ENCODE measurements around the gene FMO1.
"Not testable (repeated sequence)": the region's sequence is repeated elsewhere in the genome, so short reads cannot be mapped to it uniquely, and the experiment has no call there.

FMO1 gene

GRCh38 chr1:171220581-171221054 is 27.7 kb upstream of the FMO1 start:
- peak; percentile 19 for DNase-seq (ENCODE audit: low read depth)
- H3K4me3 ChIP-seq (ENCODE audit: control insufficient read depth, low read depth, low read length) = no peak overlapping the region

DNA sequence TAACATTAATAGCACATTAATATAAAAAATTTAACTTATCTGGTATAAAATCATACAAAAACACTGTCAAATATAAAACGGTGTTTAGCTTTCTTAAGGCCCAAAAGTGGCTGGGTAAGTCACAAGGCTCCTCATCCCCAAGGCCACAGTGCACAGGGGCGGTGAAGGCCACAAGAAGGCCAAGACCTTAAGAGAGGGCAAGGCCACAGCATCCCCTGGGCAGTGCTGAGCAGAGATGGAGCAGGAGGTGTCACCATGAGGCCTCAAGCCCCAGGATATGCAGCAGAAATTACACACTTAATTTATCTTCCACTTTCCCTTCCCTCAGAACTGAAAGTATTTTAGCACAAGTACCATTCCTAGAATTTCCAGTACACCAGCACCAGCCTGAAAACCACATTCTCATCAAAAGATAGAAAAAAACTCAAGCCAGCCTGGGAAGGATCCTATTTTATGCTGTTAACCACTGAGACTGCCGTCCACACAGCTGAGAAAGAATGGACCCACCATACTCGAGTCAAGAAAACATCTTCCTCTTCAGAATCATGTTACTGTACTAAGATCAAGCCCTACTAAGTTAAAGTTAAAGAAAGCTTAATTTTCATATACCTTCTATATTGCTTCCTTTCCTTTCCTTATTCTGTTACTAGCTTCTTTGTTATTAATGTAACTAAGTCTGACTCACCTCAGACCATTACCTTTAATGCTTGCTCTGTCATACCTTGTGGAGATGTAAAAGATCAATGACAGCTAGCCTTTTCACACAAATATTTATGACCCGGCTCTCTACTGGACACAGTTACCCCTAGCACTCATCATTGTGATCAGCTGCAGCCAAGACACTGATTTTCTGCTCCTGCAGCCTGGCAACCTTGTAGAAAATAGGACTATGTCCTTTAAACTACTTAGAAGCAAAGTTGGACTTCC is 26.4 kb upstream of the FMO1 start:
- no peak for DNase-seq (ENCODE audit: low read depth)
- H3K4me3 ChIP-seq (ENCODE audit: control insufficient read depth, low read depth, low read length) = no peak overlapping the region
- no peak for TF ChIP-seq CTCF (conservative IDR thresholded peaks at IDR 0.05; ENCODE audit: control insufficient read depth, insufficient read depth, low read depth, low read length)

More at GRCh38 chr1:171220581-171221054, 27.7 kb upstream of the FMO1 start:
- TF ChIP-seq CTCF (conservative IDR thresholded peaks at IDR 0.05; ENCODE audit: control insufficient read depth, insufficient read depth, low read depth, low read length) = no peak

DNA sequence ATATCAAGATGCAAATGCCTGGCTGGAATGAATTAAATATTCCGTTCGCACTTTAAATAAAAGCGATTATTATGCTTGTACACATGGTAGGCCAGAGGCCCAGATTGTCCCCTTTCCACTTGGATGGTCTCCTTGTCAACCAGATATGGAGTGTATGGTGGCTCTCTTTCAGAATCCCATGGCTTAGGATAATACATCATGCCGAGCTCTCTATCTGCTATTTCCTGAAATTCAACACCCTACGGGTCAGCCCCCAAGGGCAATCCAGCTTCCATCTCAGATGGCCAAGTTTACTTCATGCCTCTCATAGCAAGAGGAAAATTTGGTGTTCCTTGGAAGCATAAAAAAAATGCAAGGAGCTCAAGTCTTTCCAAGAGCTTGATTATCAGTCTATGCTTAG is 25.4 kb upstream of the FMO1 start:
- TF ChIP-seq CTCF (conservative IDR thresholded peaks at IDR 0.05; ENCODE audit: control insufficient read depth, insufficient read depth, low read depth, low read length) = no peak
- DNase-seq (ENCODE audit: low read depth) = peak; percentile 24
- H3K4me3 ChIP-seq (ENCODE audit: control insufficient read depth, low read depth, low read length) = no peak overlapping the region

GRCh38 chr1:171224257-171224656 is 24.0 kb upstream of the FMO1 start:
- not testable (repeated sequence) for DNase-seq (ENCODE audit: low read depth); H3K4me3 ChIP-seq (ENCODE audit: control insufficient read depth, low read depth, low read length)

- DNase-seq (ENCODE audit: low read depth) = peak; percentile 83
- H3K4me3 ChIP-seq (ENCODE audit: control insufficient read depth, low read depth, low read length) = no peak overlapping the region
- TF ChIP-seq CTCF (conservative IDR thresholded peaks at IDR 0.05; ENCODE audit: control insufficient read depth, insufficient read depth, low read depth, low read length) = peak; percentile 92
Measured at GRCh38 chr1:171226747-171227370, 21.4 kb upstream of the FMO1 start.

DNA sequence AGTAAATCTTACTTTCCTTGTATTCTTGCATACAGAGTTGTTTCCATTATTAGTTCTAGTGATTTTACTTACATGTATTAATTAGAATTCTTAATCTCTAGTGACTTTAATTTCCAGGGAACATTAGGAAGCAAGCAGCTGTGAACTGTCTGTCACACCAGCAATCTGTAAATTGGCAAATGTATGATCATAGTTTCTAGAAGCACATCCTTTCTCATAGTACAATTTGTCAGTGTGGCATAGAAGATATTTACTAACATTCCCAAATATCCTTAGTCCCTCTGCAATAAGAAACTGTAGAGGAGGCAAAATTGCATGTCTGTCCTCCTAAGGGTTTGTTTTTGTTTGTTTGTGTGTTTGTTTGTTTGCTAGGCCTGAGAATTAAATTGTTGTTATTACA is 17.0 kb upstream of the FMO1 start:
- no peak for DNase-seq (ENCODE audit: low read depth)
- no peak overlapping the region for H3K4me3 ChIP-seq (ENCODE audit: control insufficient read depth, low read depth, low read length)
- TF ChIP-seq CTCF (conservative IDR thresholded peaks at IDR 0.05; ENCODE audit: control insufficient read depth, insufficient read depth, low read depth, low read length) = no peak

DNA sequence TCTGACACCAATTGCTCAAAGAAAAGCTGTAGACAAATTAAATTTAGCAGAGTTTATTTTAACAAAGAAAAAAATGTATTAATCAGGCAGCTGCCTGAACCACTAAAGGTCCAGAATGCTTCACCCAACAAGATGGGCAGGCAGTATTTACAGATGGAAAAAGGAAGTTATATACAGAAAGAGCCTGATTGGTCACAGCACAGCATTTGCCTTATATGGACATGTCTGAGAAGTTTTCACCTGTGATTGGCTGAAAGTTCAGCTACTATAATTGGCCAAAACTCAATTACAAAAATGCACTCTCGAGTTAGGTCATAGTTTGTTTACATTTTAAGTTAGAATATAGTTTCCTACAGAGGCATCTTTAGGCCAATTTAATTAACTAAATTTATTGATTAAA is 15.1 kb upstream of the FMO1 start:
- no peak for DNase-seq (ENCODE audit: low read depth)
- no peak for TF ChIP-seq CTCF (conservative IDR thresholded peaks at IDR 0.05; ENCODE audit: control insufficient read depth, insufficient read depth, low read depth, low read length)
- no peak overlapping the region for H3K4me3 ChIP-seq (ENCODE audit: control insufficient read depth, low read depth, low read length)

DNA sequence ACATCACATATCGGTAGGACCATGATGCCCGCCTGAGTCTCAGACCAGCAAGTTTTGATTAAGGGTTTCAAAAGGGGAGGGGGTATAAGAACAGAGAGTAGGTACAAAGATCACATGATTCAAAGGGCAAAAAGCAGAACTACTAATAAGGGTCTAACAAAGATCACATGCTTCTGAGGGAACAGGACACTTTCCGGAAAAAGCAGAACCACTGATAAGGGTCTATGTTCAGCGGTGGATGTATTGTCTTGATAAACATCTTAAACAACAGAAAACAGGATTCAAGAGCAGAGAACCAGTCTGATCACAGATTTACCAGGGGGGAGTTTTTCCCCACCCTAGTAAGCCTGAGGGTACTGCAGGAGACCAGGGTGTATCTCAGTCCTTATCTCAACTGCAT is 12.1 kb upstream of the FMO1 start:
- not testable (repeated sequence) for DNase-seq (ENCODE audit: low read depth); H3K4me3 ChIP-seq (ENCODE audit: control insufficient read depth, low read depth, low read length)

Measured in fibroblast of mammary gland (primary cell).